ENCODE measurements around the gene LRCOL1.

LRCOL1 gene

GRCh38 chr12:132581348-132582057 is 28.9 kb downstream of the LRCOL1 start:
- DNase-seq: no peak

GRCh38 chr12:132580701-132581292 is 29.6 kb downstream of the LRCOL1 start:
- DNase-seq: no peak

GRCh38 chr12:132579744-132580143 is 30.6 kb downstream of the LRCOL1 start:
- DNase-seq: no peak

DNA sequence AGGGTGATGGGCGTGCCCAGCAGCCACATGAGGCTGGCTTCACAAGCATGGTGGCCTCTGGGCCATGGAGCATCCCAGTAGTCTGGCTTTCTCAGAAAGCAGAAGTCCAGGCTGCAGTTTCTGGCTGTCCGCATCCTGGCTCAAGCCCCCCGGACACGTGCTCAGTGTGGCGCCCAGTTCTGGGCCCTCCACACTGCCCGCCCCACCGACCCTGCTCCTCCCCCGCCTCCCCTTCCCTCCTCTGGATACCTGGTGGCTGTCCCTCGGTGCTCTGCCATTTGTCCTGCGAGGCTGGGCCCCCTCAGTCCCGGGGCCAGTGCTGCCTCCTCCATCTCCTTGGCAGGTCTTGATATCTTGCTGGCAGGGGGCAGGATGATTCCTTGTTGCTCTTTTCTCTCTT is 31.6 kb downstream of the LRCOL1 start:
- no peak for DNase-seq

GRCh38 chr12:132578118-132578517 is 32.3 kb downstream of the LRCOL1 start:
- DNase-seq: no peak

DNA sequence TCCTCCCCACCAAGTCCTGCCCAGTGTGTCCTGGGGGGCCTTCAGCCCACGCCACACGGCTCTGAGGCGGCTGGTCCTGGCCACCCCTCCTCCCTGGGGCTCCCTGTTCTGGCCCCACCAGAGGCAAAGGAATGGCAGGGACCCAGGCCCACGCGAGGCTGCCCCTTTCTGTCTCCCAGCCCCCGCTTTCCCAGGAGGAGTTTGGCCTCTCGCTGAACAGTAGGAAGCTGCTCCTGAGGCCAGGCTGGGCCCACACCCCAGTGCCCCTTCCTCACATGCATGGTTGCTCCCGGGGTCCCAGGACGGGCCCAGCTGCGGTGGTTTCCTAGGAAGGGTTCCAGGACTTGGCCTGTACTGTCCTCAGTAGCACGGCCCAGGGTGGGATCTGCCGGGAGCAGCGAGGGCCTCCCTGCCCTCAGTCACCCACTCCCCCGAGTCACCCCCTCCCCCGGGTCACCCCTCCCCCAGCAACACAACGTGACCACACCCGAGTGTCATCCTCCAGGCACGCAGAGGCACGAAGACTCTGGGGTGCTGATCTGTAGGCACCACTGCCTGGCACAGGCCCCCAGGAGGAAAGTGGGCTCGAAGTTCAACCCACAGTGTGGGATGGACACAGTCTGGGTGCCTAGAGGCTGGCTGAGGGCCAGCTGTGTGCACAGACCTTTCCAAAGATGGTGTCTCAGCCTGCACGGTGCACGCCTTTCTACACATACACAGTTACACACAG is 33.0 kb downstream of the LRCOL1 start:
- DNase-seq: no peak

DNA sequence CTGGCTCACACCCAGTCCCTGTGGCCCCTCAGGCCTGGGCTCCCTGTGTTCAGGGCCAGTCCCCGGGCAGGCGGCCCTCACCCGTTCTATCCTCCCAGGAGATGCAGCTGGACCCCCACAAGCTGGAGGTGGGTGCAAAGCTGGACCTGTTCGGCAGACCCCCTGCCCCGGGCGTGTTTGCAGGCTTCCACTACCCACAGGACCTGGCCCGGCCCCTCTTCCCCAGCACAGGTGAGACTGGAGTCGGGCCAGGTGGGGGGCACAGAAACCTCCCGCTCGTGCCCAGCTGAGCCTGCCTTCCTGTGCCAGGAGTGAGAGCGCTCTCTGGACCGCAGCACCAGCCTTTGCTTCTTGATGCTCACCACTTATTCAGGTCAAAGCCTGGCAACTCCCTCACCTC is 33.7 kb downstream of the LRCOL1 start:
- DNase-seq: no peak

GRCh38 chr12:132575661-132576060 is 34.7 kb downstream of the LRCOL1 start:
- no peak for DNase-seq

DNA sequence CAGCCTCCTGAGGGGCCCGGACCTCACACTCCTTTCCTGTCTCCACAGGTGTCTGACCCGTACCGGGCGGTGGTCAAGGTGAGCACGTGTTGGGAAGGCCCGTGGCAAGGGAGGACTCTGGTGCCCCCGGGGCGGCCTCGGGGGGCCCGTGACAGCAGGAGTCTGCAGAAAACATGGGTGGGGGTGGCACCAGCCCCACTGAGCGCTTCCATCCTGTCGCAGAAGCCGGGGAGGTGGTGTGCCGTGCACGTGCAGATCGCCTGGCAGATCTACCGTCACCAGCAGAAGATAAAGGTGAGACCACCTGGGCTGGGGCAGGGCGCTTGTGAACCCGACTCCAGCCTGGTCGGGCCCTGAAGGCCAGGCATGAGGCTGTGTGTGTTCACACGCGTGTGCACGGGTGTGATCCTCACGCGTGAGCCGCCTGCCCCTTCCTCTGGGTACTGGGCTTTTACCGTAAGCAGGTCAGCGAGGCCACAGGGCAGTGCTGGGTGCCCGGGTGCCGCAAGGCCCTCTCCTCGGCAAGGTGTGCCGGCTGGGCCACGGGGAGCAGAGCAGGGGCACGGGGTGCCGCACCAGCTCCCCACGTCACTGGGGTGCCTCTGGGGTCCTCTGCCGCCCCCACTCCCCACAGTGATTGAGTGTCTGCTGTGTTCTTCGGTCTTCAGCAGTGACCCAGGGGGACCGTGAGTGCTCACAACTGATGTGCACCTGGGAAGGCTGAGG is 35.9 kb downstream of the LRCOL1 start:
- no peak for DNase-seq

GRCh38 chr12:132572801-132573760 is 37.3 kb downstream of the LRCOL1 start:
- no peak for DNase-seq

DNA sequence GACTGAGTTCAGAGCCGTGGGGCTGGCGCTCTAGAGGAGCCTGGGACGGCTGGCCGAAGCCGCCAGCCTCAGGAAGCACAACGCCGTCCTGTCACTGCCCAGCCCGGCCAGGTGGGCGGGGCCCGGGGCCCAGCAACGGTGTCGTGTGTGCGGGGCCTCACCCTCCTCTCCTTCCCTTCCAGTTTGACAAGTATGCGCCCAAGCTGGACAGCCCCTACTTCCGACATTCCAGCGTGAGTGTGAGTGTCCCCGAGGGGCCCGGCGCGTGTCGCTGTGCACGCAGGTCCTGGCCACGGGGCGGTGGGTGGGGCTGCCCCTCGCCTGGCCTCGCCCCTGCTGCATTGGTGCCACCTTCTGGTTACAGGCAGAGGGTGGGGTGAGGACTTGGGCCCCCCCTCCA is 38.3 kb downstream of the LRCOL1 start:
- DNase-seq: no peak

- no peak for DNase-seq
Observed at GRCh38 chr12:132571598-132571997, 38.8 kb downstream of the LRCOL1 start.

DNA sequence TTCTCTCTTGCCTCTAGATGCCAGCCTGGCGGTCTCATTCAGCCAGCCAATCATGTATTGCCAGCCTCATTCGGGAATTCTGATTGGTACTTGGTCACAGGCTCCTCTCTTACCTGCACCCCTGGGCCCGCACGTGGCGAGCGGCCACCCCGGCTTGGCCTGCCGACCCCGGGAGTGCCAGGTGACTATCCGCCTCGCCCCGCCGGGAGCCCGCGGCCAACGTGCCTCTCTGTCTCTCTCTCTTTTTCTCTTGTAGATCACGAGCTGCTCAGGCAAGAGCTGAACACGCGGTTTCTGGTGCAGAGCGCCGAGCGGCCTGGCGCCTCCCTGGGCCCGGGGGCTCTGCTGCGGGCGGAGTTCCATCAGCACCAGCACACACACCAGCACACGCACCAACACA is 39.3 kb downstream of the LRCOL1 start:
- DNase-seq: no peak

GRCh38 chr12:132570635-132571034 is 39.7 kb downstream of the LRCOL1 start:
- no peak for DNase-seq

DNA sequence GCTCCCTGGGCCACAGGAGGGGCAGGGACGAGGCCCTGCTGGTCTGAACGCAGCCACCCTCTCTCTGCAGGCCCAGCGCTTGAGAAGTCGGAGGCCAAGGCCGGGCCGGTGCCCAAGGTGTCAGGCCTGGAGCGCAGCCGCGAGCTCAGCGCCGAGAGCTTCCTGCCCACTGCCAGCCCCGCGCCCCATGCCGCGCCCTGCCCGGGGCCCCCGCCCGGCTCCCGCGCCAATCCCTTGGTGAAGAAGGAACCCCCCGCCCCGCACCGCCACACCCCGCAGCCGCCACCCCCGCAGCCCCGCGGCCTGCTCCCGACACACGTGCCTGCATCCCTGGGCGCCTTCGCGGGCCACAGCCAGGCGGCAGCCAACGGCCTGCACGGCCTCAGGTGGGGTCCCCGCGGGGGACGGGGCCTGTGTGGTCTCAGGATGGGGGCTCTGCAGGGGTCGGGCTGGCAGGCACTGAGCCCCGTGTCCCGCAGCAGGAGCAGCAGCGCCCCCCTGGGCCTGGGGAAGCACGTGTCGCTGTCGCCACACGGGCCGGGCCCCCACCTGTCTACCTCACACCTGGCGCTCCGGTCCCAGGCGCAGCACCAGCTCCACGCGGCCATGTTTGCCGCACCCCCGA is 40.4 kb downstream of the LRCOL1 start:
- DNase-seq: no peak

DNA sequence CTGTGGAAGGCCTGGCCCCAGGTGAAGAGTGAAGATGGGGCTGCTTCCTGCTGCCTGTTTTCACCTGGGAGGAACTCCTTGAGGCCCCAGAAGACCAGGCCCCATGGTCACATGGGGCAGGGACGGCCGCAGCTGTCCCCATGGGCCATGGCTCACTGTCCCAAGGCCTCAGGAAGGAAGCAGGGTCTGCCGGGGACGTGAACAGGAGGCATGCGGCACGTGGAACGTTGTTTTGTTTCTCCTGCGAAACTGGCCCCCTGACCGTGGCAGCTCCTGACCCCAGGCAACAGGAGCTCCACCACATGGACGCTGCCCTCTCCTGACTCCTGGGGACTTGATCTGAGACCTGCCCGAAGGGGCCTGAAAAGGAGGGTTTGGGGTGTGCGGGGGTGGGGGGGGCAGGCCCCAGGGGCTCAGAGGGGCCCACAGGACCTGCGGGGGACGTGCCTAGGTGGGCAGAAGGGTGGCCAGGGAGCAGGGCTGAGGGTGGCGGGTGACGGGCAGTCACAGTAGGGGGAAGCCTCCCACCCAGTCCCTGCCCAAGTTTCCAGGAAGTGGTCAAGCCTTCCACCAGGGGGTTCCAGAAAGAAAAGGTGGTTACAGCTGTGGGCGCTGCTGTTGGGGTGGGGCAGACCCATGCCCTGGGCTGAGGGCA is 41.4 kb downstream of the LRCOL1 start:
- DNase-seq: no peak

DNA sequence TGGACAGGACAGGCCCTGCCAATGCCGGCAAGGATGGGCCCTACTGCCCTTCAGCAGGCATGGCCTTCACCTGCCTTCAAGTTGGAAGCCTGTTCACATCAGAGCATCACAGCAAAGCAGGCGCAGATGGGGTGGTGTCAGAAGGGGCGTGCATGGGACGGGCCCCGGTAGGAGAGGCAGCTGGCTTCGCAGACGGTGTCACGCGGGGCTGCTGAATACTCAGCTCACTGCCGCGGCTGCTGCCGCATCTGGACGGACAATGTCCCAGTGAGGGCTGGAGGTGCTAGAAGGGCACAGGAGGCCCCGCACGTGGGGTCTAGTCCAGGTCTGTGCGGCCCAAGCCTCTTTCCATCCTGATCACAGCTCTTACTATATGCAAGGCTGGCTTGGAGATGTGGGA is 42.1 kb downstream of the LRCOL1 start:
- no peak for DNase-seq

DNA sequence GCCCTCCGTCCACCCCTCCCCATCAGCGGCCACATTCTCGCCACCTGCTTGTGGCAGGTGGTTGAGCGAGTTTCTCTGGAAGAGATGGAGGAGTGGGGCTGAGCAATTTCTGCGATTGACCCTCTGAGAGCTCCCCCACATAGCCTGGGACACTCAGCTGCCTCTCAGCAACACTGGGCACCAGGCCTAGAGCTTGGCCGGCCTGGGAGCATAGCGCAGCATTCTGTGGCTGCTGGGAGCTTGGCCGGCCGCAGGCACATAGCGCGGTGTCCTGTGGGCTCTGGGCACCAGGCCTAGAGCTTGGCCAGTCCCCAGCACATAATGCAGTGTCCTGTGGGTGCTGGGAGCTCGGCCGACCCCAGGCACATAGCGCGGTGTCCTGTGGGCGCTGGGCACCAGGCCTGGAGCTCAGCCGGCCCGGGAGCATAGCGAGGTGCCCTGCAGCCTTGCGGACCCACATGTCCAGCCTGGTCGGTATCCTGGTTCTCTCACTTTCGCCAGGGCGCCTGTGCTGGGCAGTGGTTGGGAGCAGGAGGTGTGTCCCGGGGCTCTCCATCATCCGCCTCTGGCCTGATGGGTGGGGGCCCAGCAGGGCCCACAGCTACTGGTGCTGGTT is 43.8 kb downstream of the LRCOL1 start:
- DNase-seq: no peak

DNA sequence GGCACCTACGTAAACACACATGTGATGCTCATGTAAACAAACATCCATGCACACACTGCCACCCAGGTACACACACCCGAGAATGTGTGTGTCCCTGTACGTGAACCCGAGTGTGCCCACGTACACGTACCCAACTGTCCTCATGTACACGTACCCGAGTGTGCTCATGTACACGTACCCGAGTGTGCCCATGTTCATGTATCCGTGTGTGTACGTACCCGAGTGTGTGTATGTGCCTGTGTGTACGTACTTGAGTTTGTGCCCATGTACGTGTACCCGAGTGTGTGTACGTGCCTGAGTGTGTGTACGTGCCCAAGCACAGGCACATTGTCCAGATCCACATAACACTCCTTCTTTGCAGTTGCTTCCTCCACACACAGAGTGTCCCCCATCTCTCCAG is 45.0 kb downstream of the LRCOL1 start:
- no peak for DNase-seq

DNA sequence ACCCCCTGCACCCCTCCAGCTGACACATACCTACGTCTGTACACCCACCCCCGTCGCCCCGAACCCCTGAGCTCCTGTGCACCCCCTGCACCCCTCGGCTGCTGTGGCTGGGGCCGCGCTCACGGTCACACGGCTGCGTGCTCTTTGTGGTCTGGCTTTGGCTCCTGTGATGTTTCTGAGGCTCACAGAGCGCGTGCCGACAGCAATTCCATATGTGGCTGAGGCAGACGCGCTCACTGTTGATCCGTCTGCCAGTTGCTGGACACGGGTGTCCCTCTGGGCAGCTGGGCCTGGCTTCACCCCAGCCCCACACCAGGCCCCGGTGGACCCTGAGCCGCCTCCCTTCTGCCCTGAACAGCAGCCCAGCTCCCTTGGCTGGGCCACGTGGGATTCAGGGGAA is 46.5 kb downstream of the LRCOL1 start:
- DNase-seq: no peak

DNA sequence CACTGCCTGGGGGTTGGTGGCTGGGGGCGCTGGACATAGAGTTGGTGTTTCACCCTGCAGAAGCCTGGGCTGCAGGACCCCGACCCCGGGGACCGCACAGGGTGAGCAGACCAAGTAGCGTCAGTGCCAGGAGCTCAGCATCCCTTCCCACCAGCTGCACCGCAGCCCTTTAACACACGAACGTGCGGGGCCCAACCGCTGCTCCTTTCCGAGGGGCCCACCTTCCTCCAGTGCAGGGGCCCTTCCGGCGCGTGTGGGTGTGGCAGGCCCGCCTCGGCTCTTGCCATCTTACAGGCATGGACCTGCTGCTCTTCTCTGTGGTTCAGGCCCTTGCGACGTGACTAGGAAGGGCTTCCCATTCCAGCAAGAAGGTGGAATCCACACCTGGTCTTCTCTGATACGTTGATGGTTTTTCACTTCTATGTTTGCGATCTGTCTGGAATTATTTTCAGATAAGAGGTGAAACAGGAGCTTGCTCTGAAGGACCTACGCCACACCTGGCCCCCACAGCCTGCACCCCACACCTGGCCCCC is 47.8 kb downstream of the LRCOL1 start:
- no peak for DNase-seq

Data from CD4-positive, alpha-beta T cell treated with Interferon alpha-2 for 1 hour (primary cell).